ENCODE measurements around the gene NRG2.

NRG2 gene

DNA sequence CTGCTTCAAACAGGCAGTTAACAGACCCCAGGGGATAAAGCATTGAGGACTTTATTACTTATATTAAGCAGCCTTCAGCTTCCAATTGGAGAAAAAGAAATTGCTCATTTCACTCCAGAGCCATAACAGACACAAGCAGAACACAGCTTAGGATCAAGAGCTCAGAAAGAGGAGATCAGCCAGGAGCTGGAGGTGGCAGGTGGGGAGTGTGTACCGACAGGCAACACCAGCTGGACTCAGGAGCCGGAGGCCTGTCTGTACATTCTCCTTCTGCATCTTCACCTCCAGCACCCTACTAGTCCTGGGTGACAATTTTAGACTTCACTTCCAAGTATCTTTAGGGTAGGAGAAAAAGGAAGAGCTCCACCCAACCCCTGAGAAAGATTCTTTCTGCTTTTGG lies 35.8 kb downstream of the NRG2 start:
- H3K4me3 ChIP-seq (ENCODE audit: insufficient read depth, low read length, poor library complexity, severe bottlenecking), result no peak overlapping the region
- TF ChIP-seq, protein P1, sequence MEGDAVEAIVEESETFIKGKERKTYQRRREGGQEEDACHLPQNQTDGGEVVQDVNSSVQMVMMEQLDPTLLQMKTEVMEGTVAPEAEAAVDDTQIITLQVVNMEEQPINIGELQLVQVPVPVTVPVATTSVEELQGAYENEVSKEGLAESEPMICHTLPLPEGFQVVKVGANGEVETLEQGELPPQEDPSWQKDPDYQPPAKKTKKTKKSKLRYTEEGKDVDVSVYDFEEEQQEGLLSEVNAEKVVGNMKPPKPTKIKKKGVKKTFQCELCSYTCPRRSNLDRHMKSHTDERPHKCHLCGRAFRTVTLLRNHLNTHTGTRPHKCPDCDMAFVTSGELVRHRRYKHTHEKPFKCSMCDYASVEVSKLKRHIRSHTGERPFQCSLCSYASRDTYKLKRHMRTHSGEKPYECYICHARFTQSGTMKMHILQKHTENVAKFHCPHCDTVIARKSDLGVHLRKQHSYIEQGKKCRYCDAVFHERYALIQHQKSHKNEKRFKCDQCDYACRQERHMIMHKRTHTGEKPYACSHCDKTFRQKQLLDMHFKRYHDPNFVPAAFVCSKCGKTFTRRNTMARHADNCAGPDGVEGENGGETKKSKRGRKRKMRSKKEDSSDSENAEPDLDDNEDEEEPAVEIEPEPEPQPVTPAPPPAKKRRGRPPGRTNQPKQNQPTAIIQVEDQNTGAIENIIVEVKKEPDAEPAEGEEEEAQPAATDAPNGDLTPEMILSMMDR (IDR thresholded peaks at IDR 0.05; ENCODE audit: insufficient read depth, low read length, poor library complexity, severe bottlenecking), result no peak
- no peak for TF ChIP-seq EZH2phosphoT487 (conservative IDR thresholded peaks at IDR 0.05; ENCODE audit: low read length)
- H2AFZ ChIP-seq (ENCODE audit: low read depth, low read length, severe bottlenecking), result no peak overlapping the region
- no peak overlapping the region for H3K9ac ChIP-seq (ENCODE audit: low read length)
- H3K9me3 ChIP-seq (ENCODE audit: insufficient read depth, low read length), result no peaks in the 10 kb centered on the region
- H3K4me2 ChIP-seq (ENCODE audit: low read depth, low read length, poor library complexity, severe bottlenecking), result no peak overlapping the region
- no peaks in the 10 kb centered on the region for H3K79me2 ChIP-seq (ENCODE audit: insufficient read depth, low read length)
- no peaks in the 10 kb centered on the region for H3K9me2 ChIP-seq (replicated peaks; ENCODE audit: insufficient read depth, low read length)
- no peaks in the 10 kb centered on the region for H4K20me1 ChIP-seq (ENCODE audit: low read depth, low read length)
- no peaks in the 10 kb centered on the region; the same call in 1 of the 2 replicates for H3K27me3 ChIP-seq (ENCODE audit: low read length)
- H3K27ac ChIP-seq (ENCODE audit: low read depth, low read length), result no peak overlapping the region
- no peaks in the 10 kb centered on the region for H3K36me3 ChIP-seq (ENCODE audit: low read length)
- no peaks in the 10 kb centered on the region for H3F3A ChIP-seq (ENCODE audit: insufficient read depth)

DNA sequence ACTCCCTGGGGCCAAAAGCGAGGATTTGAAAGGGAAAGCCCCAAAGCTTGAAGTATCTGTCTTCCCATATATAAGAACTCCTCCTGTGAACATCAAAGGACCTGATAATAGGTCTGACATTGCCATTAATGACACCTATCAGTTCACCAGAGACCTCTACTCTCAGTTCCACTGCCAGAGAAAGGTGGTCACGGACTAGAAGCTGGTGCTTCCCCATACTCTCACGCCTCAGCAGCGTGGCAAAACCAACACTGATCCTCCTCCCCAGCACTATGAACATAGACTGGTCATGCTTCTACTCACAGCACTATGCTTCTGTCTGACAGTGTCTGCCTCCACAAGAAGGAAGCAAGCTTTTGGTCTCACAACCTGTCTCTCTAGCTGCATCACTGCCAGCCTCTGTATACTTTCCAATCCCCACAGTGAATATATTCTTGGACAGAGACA lies 37.9 kb downstream of the NRG2 start:
- Histone ChIP-seq H3K9me3 (ENCODE audit: insufficient read depth, low read length) (no peaks in the 10 kb centered on the region), H3K27ac (ENCODE audit: low read depth, low read length) (no peak overlapping the region), H3K36me3 (ENCODE audit: low read length) (no peaks in the 10 kb centered on the region), H4K20me1 (ENCODE audit: low read depth, low read length) (no peaks in the 10 kb centered on the region), H3K9ac (ENCODE audit: low read length) (no peak overlapping the region), H3K4me3 (ENCODE audit: insufficient read depth, low read length, poor library complexity, severe bottlenecking) (no peak overlapping the region), H3F3A (ENCODE audit: insufficient read depth) (no peaks in the 10 kb centered on the region), H3K79me2 (ENCODE audit: insufficient read depth, low read length) (no peaks in the 10 kb centered on the region), H3K27me3 (ENCODE audit: low read length) (no peaks in the 10 kb centered on the region; the same call in 1 of the 2 replicates), H2AFZ (ENCODE audit: low read depth, low read length, severe bottlenecking) (no peak overlapping the region), H3K9me2 (replicated peaks; ENCODE audit: insufficient read depth, low read length) (no peaks in the 10 kb centered on the region), H3K4me2 (ENCODE audit: low read depth, low read length, poor library complexity, severe bottlenecking) (no peak overlapping the region)
- TF ChIP-seq EZH2phosphoT487 (conservative IDR thresholded peaks at IDR 0.05; ENCODE audit: low read length), result no peak
- TF ChIP-seq, protein P1 (IDR thresholded peaks at IDR 0.05; ENCODE audit: insufficient read depth, low read length, poor library complexity, severe bottlenecking), result no peak

DNA sequence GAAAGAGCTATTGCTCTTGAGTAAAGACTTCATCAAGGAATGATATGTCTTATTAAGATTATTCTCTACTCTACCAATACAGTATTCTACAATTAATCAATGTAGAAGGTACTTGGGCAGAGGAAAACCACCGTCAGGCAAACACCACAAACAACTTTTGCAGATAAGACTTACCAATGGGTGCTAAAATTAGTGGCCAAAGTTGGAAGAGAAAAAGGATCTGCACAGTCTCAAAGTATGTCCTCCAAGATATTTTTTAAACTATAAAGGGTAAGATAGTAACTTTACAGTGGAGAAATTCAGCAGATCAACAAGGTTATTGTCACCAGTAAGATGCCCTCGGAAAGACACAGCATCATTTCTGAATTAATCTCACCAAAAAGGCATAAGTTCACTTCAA lies 38.9 kb downstream of the NRG2 start:
- Histone ChIP-seq H3K27me3 (ENCODE audit: low read length) (no peaks in the 10 kb centered on the region; the same call in 1 of the 2 replicates), H3K9me3 (ENCODE audit: insufficient read depth, low read length) (no peaks in the 10 kb centered on the region)

More for the DNA sequence above, 38.9 kb downstream of the NRG2 start:
- no peak overlapping the region for H3K27ac ChIP-seq (ENCODE audit: low read depth, low read length)
- H3K4me2 ChIP-seq (ENCODE audit: low read depth, low read length, poor library complexity, severe bottlenecking), result no peak overlapping the region
- no peaks in the 10 kb centered on the region for H4K20me1 ChIP-seq (ENCODE audit: low read depth, low read length)
- H3F3A ChIP-seq (ENCODE audit: insufficient read depth), result no peaks in the 10 kb centered on the region
- H3K79me2 ChIP-seq (ENCODE audit: insufficient read depth, low read length), result no peaks in the 10 kb centered on the region
- no peak overlapping the region for H3K9ac ChIP-seq (ENCODE audit: low read length)
- no peak overlapping the region for H2AFZ ChIP-seq (ENCODE audit: low read depth, low read length, severe bottlenecking)
- H3K9me2 ChIP-seq (replicated peaks; ENCODE audit: insufficient read depth, low read length), result no peaks in the 10 kb centered on the region
- TF ChIP-seq, protein P1 (IDR thresholded peaks at IDR 0.05; ENCODE audit: insufficient read depth, low read length, poor library complexity, severe bottlenecking), result no peak
- no peak for TF ChIP-seq EZH2phosphoT487 (conservative IDR thresholded peaks at IDR 0.05; ENCODE audit: low read length)
- no peak overlapping the region for H3K4me3 ChIP-seq (ENCODE audit: insufficient read depth, low read length, poor library complexity, severe bottlenecking)
- no peaks in the 10 kb centered on the region for H3K36me3 ChIP-seq (ENCODE audit: low read length)
